Kidney (tissue), 14 donors: Measurements from ENCODE around the gene PHF21A. TPM values are rescaled to one million over a fixed set of nuclear protein-coding genes. Genes with fewer than 3 reads are reported as not detected.

ENCODE experiments used
- DNase-seq, 5 donors: peaks; one replicate each; pipeline ENCODE4 v3.0.0-alpha.2; 2013 to 2020
- FAIRE-seq: peaks from 2 replicates; lab custom pipeline; 2012; peaks lifted over from hg19 to GRCh38; lab: Jason Lieb, UNC
- H3K27ac ChIP-seq, 2 donors: one replicate each; pipeline ENCODE4 v1.7.0; 2013; ENCODE audit warnings: low read depth in 2 of 2, low read length in 2 of 2, inconsistent platforms in 1 of 2
- H3K27me3 ChIP-seq: one replicate; pipeline ENCODE4 v1.7.1; 2013; ENCODE audit warnings: low read length, inconsistent platforms; ENCODE audit not compliant: control insufficient read depth, insufficient read depth
- H3K36me3 ChIP-seq, 3 donors: one replicate each; pipeline versions ENCODE4 v1.7.0 to v1.7.1; 2013; ENCODE audit warnings: low read length in 3 of 3, control low read depth in 1 of 3, inconsistent platforms in 1 of 3; ENCODE audit not compliant: insufficient read depth in 3 of 3, control insufficient read depth in 2 of 3
- H3K4me1 ChIP-seq, 3 donors: one replicate each; pipeline versions ENCODE4 v1.7.0 to v1.7.1; 2013; ENCODE audit warnings: low read length in 3 of 3, inconsistent platforms in 1 of 3, low read depth in 1 of 3; ENCODE audit not compliant: control insufficient read depth in 2 of 3, insufficient read depth in 2 of 3
- H3K4me3 ChIP-seq, 3 donors: one replicate each; pipeline versions ENCODE4 v1.7.0 to v1.8.1; 2013; ENCODE audit warnings: low read length in 3 of 3, control low read depth in 1 of 3, inconsistent platforms in 1 of 3
- H3K9ac ChIP-seq, 3 donors: one replicate each; pipeline versions ENCODE4 v1.7.0 to v1.7.1; 2013; ENCODE audit warnings: low read length in 3 of 3, control low read depth in 1 of 3, inconsistent platforms in 1 of 3
- H3K9me3 ChIP-seq, 3 donors: one replicate each; pipeline versions ENCODE4 v1.7.0 to v1.7.1; 2013; ENCODE audit warnings: low read length in 3 of 3, control low read depth in 1 of 3, inconsistent platforms in 1 of 3; ENCODE audit not compliant: control insufficient read depth in 2 of 3, insufficient read depth in 1 of 3
- CTCF ChIP-seq: IDR thresholded peaks from 3 replicates; pipeline ENCODE4 v1.5.1; 2012; ENCODE audit warnings: mild to moderate bottlenecking, moderate library complexity, borderline replicate concordance; ENCODE audit not compliant: insufficient read depth; ENCODE audit errors: extremely low read depth
- intact Hi-C: fragments of 100-400 bp; cut with DNase I; formaldehyde crosslinking; loops from one replicate; pipeline ENCODE4 v1.11.1; 2022
- polyA plus RNA-seq: library from polyadenylated mRNA; stranded (reverse); fragments of 350-450 nt; fragmentation: Illumina TruSeq; extraction: RNeasy Lipid Tissue Mini Kit (QIAGEN cat#74804); gene quantifications from one replicate; pipeline ENCODE4 v1.2.3, GENCODE V29; 2014; ENCODE audit warnings: low read depth, low replicate concordance; ENCODE audit not compliant: insufficient read depth
- total RNA-seq: library from RNA; stranded (reverse); fragmentation: NEBNext Ultra II Directional; extraction: Animal tissue kit (Norgen Biotek cat#: 25700); gene quantifications from one replicate; pipeline ENCODE4 v1.2.1, GENCODE V29; 2021
- donor health status: control.
- donor health status: control.
- donor health status: control.
- donor health status: control.
- donor health status: control.
- donor health status: DM: yes; HTN: yes; CAD: no.
- donor health status: Normal renal cell carcinoma (clear cell type).

Gene PHF21A
- total and polyA plus RNA-seq, 2 donors from 2014 or later: 9.6 to 48.2 TPM

GRCh38 chr11:45922425-45923082, 198.7 kb downstream of the PHF21A start, which contains the start of gene LARGE2:
TSS of gene LARGE2 (plus strand) at chr11:45922656. CDS start at chr11:45922883, 227 bp downstream.
- H3K4me1 ChIP-seq: peaks cover 0 to 24% (median 0%) of the 10 kb centered on the region in 3 donors
- DNase-seq: peak in 4 of 5 donors; percentile 73 to 87 (median 78)
- peak within 1 kb of the TSS; percentile 30 to 57 (median 50) for H3K4me3 ChIP-seq
- peak within 1 kb of the TSS; percentile 71 to 94 for H3K27ac ChIP-seq
- H3K27me3 ChIP-seq: peaks cover 3% of the 10 kb centered on the region
- peak within 1 kb of the TSS in 1 of 3 donors; percentile 73 for H3K9ac ChIP-seq
- no peak for TF ChIP-seq CTCF
- intact Hi-C loops: no loop called here
- H3K9me3 ChIP-seq: no peaks in the 10 kb centered on the region
- no peak for FAIRE-seq
- H3K36me3 ChIP-seq: no peaks in the 10 kb centered on the region

- no peaks in the 10 kb centered on the region for H3K36me3 ChIP-seq
- peak overlapping the region in 1 of 3 donors; percentile 57 for H3K4me3 ChIP-seq
- H3K27ac ChIP-seq: peak overlapping the region; percentile 71 to 94
- intact Hi-C loops: no loop called here
- no peak for FAIRE-seq
- peak; percentile 84 to 92 (median 86) for DNase-seq
- H3K27me3 ChIP-seq: peaks cover 3% of the 10 kb centered on the region
- H3K4me1 ChIP-seq: peaks cover 0 to 27% (median 0%) of the 10 kb centered on the region in 3 donors
- no peaks in the 10 kb centered on the region for H3K9me3 ChIP-seq
- H3K9ac ChIP-seq: peak overlapping the region in 1 of 3 donors; percentile 73
- TF ChIP-seq CTCF: no peak
Measured at GRCh38 chr11:45921561-45922424, 199.5 kb downstream of the PHF21A start.

- intact Hi-C loops: no loop called here
- peaks cover 3% of the 10 kb centered on the region for H3K27me3 ChIP-seq
- H3K9me3 ChIP-seq: no peaks in the 10 kb centered on the region
- peak in 2 of 5 donors; percentile 22 to 46 for DNase-seq
- no peak for FAIRE-seq
- H3K4me3 ChIP-seq: peak overlapping the region in 1 of 3 donors; percentile 57
- H3K9ac ChIP-seq: peak overlapping the region in 1 of 3 donors; percentile 73
- peaks cover 0 to 3% (median under 1%) of the 10 kb centered on the region in 3 donors for H3K36me3 ChIP-seq
- H3K27ac ChIP-seq: peak overlapping the region; percentile 71 to 94
- peaks cover 0 to 33% (median 3%) of the 10 kb centered on the region in 3 donors for H3K4me1 ChIP-seq
- no peak for TF ChIP-seq CTCF
Measured at GRCh38 chr11:45920531-45921477, 200.4 kb downstream of the PHF21A start.
